IPS-NIHi11 (cell line): ENCODE data around the gene GPR25.
A peak's percentile ranks its signal among the peaks of the same experiment; 100 is the strongest.

ENCODE experiments used
- DNase-seq: peaks from one replicate; pipeline ENCODE4 v3.0.0; 2012; ENCODE audit warnings: mixed read lengths, low spot score

GPR25 gene

DNA sequence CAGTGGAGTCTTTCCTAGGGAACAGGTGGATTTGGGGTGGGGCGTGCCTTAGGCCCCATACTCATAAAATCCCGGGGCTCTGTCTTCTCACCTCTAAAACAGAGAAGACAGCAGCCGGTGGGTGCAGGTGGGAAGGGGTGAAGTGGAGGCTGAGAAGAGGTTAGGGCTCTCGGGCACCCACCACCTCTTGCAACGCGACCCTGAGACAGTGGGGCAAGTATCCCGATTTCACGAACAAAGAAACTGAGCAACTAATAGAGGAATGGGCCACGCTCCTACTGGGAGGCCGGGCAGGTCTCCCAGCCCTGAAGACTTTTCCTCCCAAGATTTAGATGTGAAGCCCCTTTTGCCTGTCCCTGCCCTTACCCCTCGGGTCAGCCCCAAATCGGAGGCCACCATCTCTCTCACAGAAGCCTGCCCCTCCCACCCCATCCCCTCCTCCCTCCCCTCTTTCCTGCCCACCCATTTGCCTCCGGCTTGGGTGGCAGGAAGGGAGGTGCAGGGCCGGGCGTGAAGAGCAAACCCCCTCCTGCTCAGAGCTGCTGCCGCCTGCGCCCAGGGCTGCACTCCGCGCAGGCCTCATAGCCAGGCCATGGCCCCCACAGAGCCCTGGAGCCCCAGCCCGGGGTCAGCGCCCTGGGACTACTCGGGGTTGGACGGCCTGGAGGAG is at the start of gene GPR25:
TSS of gene GPR25 (plus strand) at position 536 of the 670 bp plus-strand sequence. CDS start at position 593, 57 bp downstream.
- DNase-seq: no peak

- DNase-seq: no peak
Measured at GRCh38 chr1:200831091-200831490, 41.7 kb upstream of the GPR25 start.

DNA sequence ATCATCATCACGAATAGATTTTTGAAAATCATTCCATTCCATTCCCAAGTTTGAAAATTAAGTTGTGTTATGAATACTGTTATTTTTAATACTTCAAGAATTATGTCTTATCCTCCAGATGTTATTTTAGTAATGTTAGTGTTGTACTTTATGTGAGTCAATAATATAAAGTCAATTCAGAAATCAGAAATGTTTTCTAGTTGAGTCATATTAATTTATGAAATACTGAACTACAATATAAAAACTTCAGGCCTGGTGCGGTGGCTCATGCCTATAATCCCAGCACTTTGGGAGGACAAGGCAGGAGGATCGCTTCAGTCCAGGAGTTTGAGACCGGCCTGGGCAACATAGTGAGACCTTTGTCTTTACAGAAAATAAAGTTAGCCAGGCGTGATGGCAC is 38.4 kb upstream of the GPR25 start:
- DNase-seq: no peak

GRCh38 chr1:200836213-200836612 is 36.6 kb upstream of the GPR25 start:
- DNase-seq: no peak

DNA sequence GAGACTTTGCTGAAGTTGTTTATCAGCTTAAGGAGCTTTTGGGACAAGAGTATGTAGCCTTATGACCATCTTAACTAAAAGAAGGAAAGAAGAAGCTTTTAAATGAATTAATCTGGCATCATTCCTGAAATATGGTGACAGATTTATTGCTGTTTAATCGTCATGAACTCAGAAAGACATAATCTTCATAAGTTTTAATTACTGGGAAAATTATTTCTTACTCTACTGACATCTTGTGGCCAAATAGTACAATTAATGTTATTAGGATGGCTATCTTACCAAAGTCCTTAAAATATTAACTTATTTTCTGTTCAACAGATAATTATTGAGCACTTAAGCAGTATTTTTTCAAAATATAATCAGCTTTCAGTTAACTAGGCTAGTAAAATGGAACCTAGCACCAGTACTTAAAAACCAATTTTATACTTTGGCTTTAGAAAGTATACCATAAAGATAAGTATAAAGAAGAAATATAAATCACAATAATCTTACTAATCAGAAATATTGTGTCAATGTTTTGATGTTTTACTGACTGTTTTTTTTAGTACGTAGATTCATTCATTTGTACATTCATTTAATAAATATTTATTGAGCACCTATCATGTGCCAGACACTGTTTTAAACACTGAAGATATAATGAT is 34.7 kb upstream of the GPR25 start:
- DNase-seq: no peak

DNA sequence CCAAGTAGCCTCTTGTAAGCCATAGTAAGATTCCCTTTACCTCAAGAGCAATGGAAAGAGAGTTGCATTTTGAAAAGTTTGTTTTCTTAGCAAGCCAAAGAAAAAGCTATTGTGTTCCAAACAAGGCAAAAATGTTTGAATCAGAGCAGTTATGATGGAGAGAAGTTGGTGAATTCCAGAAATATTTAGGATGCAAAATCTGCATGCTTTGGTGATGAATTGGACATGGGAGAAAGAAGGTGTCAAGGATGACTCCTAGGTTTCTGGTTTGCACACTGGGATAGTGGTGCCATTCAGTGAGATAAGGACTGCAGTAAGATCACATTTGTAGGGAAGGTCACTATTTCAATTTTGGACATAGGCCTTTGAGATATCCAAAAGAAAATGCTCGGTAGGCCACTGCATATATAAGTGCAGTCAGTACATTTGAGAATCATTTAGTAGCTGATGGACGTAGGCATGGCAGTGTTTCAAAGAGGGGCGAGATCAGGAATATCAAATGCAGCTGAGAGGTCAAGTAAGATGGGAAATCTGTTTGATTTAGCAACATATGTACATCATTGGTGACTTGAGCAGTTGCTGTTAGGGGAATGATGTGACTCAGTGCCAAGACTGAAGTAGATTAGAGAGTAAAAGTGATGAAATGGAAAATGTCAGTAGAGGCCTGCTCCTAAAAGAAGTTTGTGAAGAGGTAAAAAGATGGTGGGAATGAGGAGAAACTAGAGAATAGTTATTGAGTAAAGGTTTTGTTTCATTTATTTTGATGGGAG is 33.9 kb upstream of the GPR25 start:
- DNase-seq: no peak

DNA sequence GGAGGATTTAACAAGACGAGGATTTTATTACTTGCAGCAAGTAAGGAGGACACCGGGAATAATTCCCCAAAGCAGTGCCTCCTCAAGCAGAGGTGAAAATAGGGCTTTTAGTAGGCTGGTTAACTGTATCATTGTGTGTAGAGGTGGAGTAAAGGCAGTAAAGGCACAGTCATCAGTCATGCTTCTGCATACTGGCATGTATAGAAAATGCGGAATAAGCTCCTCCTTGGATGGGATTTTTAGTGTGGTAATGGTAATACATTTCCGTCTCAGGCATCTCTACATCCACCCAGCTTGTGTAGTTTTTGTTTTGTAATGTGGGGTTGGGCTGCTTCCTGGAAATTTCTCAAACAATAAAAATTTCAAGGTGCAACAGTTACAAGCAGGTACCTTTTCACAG is 27.4 kb upstream of the GPR25 start:
- DNase-seq: no peak

GRCh38 chr1:200846398-200846797 is 26.4 kb upstream of the GPR25 start:
- no peak for DNase-seq

DNA sequence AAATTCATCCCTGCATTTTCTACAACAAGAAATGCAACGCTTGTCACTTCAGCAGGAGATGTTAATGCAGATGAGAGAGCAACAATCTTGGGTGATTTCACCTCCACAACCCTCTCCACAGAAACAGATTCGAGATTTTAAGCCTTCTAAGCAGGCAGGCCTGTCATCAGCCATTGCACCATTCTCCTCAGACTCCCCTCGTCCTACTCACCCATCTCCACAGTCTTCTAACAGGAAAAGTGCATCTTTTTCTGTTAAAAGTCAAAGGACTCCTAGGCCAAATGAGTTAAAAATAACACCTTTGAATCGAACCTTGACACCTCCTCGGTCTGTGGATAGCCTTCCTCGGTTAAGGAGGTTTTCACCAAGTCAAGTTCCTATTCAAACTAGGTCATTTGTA is 23.4 kb upstream of the GPR25 start:
- no peak for DNase-seq

DNA sequence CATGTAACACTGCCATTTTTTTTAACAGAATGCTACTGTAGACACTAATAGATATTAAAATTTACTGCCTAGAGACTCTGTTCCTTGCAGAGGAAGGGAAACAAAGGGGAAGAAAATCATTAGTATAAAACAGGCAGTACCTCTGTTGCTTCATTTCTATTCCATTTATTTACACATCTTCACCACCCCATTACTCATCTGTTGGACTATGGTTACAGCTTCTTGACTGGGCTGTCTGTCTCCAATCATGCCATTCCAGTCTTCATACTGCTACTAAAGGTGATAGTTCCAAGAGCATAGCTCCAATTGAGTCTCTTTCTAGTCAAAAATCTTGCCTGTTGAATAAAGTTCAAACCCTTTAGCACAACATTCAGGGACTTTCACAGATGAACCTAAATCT is 22.2 kb upstream of the GPR25 start:
- DNase-seq: no peak

DNA sequence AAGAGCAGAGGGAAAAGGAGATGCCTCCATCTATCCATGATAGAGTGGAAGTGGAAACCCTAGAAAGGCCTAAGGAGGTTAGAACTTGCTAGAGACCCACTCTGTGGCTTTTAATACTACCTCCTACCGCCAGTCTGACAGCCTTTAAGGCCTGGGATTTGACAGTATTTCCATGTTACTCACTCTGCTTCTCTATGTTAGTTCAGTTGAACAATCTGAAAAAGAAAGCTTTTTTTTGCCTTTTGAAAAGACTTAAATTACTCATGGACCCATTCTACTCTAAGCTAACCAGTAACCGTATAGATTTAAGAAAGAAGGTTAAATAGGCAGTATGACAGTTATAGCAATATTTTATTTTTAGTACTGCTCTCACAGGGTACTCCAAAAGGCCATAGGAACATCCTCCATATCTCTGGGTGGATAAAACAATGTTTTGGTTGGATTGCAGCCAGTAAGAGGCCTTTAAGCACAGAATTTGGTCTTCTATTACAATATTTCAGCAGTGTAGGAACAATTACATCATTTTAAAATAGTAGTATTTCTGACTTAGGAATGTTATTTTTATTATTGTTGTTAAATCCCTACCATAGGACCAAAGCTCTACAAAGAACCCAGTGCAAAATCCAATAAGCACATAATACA is 15.9 kb upstream of the GPR25 start:
- DNase-seq: no peak

- DNase-seq: no peak
Measured at GRCh38 chr1:200857804-200858203, 15.0 kb upstream of the GPR25 start.

DNA sequence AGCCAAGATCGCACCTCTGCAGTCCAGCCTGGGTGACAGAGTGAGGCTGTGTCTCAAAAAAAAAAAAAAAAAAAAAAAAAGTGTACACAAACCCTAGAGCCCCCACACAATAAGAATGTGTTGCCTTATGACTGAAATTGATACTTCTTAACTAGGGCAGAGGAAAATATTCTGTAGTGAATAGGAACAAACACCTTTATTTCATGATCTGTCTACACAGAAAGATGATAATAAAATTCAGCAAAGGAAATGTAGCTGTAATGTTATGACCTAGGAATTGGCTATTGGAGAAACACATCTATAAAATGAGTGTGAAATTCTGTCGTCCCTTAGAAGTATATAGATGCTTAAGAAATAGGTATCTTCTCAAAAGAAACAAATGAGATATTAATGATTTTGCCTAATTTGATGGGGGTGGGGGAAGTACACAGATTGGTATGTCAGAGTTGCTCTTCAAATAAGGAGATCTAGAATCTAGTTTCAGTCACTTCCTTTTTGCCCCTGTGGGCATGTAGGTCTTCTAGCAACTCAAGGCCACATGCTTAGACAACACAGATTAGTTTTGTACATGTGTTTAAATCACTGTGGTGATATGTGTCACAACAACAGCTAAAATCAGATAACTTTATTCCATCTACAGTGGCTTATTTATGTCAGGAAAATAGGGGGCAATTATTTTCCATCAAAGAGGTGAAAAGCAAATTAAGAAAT is 10.7 kb upstream of the GPR25 start:
- DNase-seq: no peak

- no peak for DNase-seq
Measured at GRCh38 chr1:200862713-200863415, 9.9 kb upstream of the GPR25 start.

DNA sequence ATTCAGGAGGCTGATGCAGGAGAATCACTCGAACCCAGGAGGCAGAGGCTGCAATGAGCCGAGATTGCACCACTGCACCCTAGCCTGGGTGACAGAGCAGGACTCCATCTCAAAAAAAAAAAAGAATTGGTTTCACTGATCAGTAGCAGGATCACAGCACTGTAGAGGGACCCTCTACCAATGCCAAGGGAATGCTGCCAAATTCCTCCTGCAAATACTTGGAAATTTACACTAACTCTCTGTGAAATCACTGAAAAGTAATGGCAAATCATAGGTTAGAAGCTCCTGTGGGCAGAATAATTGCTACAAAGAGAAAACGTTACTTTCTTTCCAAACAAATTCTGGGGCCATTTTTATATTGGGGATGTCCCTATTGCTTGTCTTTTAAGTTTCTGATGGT is 6.7 kb upstream of the GPR25 start:
- no peak for DNase-seq

DNA sequence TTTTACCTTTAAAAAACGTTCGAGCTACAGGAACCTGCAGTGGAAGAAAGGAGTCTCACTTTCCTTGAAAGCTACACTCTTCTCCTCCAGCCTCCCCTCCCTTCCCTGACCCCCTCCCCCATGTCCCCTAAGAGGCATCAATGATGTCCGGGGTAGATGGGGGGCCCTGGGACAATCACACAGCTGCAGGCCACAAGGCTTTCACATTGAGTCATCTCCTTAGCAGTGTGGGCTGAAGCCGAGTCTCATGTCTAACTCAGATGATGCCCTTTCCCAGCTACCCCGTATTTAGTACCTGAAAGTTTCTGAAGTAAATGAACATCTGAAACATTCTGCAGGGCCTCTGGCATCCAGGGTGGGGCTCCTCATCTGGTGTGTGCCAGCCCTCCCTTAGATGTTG is 6.3 kb upstream of the GPR25 start:
- DNase-seq: no peak

- no peak for DNase-seq
Measured at GRCh38 chr1:200867018-200867811, 5.6 kb upstream of the GPR25 start.

- DNase-seq: no peak
Measured at GRCh38 chr1:200869376-200869752, 3.4 kb upstream of the GPR25 start.

GRCh38 chr1:200869753-200870391 is 2.9 kb upstream of the GPR25 start:
- no peak for DNase-seq

DNA sequence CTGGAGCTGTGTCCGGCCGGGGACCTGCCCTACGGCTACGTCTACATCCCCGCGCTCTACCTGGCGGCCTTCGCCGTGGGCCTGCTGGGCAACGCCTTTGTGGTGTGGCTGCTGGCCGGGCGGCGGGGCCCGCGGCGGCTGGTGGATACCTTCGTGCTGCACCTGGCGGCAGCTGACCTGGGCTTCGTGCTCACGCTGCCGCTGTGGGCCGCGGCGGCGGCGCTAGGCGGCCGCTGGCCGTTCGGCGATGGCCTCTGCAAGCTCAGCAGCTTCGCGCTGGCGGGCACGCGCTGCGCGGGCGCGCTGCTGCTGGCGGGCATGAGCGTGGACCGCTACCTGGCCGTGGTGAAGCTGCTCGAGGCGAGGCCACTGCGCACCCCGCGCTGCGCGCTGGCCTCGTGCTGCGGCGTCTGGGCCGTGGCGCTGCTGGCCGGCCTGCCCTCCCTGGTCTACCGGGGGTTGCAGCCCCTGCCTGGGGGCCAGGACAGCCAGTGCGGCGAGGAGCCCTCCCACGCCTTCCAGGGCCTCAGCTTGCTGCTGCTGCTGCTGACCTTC is 412 bp downstream of the GPR25 start:
- peak; percentile 69 for DNase-seq
